Stimulated activated CD4-positive, alpha-beta T cell treated with anti-CD3 and anti-CD28 coated beads, Interleukin-15, amount 100 ng/mL, for 48 hours (primary cell): Measurements from ENCODE around the gene PLA2G3.
"Not testable (repeated sequence)": the region's sequence is repeated elsewhere in the genome, so short reads cannot be mapped to it uniquely, and the experiment has no call there.

ENCODE experiments used
- DNase-seq, 2 donors: peaks; one replicate each; pipeline ENCODE4 v3.0.0-alpha.2; 2020; ENCODE audit warnings: low read depth in 2 of 2

Gene PLA2G3

DNA sequence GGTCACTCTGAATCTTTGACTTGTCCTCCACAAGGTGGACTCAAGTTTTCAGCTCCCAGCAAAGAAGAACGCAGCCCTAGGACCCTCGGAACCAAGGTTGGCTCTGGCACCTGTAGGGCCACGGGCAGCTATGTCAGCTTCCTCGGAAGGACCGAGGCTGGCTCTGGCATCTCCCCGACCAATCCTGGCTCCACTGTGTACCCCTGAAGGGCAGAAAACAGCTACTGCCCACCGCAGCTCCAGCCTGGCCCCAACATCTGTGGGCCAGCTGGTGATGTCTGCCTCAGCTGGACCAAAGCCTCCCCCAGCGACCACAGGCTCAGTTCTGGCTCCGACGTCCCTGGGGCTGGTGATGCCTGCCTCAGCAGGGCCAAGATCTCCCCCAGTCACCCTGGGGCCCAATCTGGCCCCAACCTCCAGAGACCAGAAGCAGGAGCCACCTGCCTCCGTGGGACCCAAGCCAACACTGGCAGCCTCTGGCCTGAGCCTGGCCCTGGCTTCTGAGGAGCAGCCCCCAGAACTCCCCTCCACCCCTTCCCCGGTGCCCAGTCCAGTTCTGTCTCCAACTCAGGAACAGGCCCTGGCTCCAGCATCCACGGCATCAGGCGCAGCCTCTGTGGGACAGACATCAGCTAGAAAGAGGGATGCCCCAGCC lies 15.4 kb downstream of the PLA2G3 start:
- DNase-seq: no peak

DNA sequence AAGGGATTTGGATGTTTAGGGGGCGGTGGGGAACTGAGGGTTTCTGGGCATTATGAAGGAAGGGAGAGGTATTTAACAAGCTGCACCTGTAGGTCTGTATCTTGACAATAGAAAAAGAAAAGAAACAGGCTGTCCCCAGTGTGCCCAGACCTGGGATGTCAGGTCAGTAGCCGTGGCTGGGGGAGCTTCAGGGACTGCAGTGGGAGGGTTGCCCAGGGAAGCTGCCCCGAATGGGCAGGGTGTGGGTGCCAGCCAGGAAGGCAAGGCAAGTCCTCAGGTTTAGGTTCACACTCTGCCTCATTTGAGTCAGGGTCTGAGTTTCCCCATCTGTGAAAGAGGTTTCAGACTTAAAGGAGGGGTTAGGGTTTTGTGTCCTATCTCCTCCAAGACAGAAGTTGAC lies 16.0 kb downstream of the PLA2G3 start:
- no peak for DNase-seq

DNA sequence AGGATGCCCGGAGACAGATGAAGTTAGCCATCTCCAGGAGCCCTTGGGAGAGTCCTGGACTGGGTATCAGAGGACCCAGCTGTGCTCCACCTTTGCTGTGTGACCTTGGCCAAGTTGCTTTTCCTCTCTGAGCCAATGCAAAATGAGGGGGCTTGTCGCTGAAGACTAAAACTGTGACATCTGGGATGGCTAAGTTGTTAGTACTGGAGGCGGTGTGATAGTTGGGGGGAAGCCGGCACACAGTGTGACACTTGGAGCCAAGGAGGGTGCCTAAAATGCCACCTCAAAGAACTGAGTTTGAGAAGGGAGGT lies 17.1 kb downstream of the PLA2G3 start:
- no peak for DNase-seq

DNA sequence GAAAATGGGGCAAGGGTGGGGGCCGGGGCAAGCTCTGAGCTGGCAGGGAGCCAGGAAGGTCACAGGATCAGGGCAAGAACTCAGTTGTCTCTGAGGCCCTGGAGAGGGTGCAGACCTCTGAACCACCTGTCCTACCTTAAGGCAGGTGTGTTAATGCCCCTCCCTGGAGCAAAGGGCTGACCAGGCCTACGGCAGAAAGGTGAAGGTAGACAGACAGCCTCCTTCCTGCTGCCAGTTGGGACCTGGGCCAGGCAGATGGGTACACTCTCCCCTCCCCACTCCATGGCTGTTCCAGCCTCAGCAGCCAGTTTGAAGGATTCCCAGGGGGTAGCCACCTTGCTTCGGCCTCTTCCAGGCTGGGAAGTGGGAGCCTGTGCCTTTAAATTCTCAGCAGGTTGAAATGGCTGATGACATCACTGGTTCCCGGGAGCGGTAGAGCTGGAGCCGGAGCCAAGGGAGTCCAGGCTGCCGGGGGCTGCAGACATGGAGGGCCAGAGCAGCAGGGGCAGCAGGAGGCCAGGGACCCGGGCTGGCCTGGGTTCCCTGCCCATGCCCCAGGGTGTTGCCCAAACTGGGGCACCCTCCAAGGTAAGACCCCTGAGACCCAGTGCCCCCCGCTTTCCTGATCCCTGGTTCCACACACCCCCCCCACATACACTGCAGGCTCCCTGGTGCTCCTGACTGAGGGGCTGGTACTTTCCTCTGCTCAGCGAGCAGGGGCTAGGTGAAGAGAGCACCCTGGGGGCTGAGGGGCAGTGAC lies 17.6 kb downstream of the PLA2G3 start, which contains the start of gene INPP5J:
INPP5J (plus strand) TSS at position 435 of the 760 bp plus-strand sequence; CDS start at position 484, 49 bp downstream.
- DNase-seq: no peak

DNA sequence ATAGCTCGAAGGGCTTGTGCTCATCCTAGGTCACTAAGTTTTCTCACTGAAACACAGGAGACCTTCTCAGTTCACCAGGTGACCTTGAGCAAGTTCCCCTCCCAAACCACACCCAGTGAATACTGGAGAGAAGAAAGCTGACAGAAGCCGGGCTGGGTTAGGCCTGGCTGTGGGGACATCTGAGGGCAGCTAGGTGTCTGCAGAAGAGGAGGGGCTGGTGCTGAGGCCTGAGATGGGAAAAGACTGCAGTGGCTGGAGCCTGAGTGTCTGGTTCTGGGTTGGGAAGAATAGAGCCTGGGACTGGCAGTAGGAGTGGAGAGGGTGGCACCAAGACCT lies 18.1 kb downstream of the PLA2G3 start:
- no peak for DNase-seq

DNA sequence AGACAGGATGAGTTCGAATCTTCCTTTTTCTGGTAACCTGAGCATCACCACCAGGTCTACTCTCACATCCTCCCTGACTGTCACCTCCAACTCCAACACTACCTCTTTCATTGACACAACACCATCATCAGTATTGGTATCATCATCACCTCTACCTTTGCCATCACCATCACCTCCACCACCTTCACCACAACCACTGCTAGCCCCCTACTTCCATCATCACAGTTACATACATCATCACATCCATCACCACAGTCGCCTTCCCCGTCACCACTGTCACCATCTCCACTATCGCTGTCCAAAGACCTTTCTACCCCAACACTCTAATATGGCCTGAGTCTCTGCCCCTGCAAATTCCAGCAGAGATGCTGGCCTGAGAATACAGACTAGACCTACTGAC lies 18.9 kb downstream of the PLA2G3 start:
- no peak for DNase-seq

DNA sequence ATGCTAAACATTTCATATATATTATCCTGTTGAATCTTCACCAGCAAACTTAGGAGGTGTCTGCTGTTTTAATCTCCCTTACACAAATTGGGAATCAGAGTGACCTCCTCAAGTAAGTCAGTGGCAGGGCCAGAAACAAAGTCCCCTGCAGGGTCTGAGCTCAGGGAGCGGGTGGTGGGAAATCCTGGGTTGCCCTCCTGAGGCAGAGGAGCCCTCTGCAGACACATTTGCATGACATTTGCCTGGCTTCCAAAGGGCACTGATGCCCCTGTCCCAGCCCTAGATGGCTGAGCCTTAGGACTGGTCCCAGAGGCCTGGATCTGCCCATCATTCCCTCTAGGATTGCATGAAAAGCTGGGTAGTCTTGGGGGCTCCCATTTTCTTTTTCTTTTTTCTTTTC lies 19.7 kb downstream of the PLA2G3 start:
- no peak for DNase-seq

DNA sequence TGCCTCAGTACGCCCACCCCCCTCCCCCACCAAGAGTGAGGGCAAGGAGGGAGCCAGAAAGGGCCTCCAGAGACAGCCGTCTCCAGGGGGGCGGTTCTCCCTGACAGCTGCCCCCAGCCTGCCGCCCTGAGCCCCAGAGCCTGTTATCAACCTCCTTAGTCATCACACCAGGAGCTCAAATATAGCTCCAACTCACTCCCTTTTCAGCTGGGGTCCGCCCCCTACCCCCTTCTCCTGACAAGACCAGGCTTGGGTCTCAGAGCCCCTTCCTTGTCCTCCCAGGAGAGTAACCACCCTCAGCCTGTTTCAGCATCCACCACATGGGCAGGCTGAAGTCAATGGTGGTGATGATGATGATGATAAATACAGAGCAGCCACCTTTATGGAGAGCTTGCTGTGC lies 20.1 kb downstream of the PLA2G3 start:
- DNase-seq: no peak

DNA sequence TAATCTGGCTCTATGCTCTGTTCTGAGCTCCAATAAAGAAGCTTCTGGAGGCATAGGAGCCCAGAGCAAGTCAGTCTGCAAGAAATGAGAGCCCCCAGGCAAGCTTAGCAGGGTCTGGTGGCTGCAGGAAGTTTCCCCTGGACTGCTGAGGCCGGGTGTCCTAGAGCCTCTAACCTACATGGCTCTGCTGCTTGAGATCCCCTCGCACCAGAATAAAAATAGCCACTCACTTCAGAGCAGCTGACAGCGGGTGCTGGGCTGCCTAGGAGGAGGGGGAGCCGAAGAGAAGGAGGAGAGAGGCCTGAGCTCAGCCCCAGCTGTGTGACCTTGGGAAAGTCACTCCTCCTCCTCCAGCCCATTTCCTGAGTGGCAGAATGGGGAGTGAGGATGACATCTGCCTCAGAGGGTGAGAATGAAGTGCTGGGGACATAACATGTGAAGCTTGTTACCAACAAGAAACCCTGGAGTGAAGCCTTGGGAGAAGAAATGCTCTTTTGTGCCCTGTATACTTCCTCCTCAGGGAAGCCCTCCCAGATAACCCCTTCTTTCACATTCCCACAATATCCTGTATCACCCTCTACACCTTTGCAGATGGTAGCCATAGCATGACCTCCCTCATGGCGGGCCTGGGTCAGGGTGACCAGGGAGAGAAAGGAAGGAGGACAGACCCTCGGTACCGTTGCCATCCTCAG lies 21.1 kb downstream of the PLA2G3 start:
- no peak for DNase-seq

DNA sequence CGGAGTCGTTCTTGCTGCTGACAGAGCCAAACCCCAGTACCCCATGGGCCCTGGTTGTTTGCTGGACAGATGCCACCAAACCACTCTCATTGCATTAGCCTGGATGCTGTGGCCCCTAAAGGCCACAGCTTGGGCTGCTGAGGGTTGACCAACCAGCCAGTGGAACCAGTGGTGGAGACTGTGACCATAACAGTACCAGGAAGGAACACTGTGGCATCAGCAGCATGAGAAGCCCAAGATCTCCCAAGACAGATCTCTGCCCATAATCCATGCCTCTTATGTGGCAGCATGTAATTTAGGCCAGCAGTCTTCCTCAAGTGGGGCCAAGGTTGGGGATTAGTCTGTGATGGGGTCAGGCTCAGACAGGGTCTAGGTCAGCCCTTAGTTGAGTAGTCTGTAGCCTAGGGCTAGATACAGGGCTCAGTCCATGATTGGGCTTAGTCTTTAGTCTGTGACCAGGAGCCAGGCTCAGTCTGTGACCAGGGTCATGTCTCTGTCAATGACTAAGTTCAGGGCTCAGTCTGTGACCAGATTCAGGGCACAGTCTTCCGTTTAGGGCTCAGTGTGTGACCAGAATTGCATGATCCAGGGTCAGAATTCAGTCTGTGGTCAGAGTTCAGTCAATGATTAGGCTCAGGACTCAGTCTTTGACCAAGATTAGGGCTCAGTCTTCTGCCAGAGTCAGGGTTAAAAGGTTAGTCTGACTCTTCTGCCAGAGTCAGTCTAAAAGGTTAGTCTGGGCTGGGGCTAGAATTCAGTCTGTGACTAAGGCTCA lies 22.1 kb downstream of the PLA2G3 start:
- no peak for DNase-seq

DNA sequence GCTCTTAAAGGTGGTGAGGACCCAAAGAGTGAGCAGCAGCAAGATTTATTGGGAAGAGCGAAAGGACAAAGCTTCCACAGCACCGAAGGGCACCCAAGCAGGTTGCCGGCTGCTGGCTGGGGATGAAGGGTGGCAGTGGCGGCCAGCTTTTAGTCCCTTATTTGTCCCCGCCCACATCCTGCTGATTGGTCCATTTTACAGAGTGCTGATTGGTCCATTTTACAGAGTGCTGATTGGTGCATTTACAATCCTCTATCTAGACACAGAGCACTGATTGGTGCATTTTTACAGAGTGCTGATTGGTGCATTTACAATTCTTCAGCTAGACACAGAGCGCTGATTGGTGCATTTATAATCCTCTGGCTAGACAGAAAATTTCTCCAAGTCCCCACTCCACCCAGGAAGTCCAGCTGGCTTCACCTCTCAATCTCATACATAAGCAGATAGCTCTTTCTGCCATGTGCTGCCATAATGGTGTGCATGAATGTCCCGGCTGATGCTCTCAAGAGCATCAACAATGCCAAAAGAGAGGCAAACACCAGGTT lies 27.7 kb downstream of the PLA2G3 start:
- not testable (repeated sequence) for DNase-seq

DNA sequence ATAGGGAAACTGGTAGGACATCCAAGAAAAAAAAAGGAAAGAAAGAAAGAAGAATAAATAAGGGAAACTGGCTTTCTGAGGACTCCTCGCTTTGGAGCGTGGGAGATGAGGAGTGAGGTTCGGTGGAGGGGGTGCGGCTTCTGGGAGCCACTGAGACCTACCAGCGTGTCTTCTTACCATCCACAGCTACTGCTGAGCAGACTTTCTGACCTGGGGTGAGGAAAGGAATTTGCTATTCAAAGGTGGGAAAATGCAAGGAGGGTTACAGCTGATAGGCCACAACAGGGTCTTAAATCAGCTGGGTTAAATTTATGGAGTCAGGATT lies 32.5 kb downstream of the PLA2G3 start:
- DNase-seq: no peak

DNA sequence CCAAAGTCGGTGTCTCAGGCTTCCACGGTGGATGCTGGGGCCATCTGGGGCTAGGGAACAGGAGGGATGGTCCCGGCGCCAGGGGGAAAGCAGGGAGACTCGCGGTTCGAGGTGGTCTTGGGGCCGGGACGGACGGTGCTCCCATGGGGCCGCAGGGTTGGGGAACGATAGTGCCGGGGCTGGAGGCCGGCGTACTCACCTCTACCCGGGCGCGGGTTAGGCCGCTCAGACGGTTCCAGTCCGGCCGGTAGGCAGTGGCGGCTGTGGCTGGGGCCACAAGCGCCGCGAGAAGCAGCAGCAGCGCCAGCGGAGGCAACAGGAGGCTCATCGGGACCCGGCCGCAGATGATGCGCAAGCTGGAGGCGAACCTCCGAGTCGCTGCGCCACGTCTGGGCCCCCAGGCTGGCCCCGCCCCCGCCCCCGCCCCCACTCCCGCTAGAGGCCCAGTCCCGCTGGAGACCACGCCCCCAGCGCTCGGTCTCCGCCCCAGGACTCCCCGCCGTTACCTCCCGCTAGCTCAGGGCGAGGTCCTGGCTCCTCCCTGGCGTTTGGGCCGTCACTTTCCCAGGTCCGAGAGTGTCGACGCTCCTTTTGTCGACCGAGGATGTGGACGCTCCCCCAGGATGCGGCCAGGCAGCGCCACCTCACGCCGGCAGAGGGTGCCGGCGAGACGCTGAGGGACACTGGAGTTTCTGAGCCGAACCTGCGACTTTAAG lies 33.0 kb downstream of the PLA2G3 start, which contains the start of gene SELENOM:
SELENOM (minus strand) TSS at position 391 of the 716 bp plus-strand sequence; CDS start at position 328, 63 bp downstream.
- DNase-seq: peak; percentile 82 to 85

DNA sequence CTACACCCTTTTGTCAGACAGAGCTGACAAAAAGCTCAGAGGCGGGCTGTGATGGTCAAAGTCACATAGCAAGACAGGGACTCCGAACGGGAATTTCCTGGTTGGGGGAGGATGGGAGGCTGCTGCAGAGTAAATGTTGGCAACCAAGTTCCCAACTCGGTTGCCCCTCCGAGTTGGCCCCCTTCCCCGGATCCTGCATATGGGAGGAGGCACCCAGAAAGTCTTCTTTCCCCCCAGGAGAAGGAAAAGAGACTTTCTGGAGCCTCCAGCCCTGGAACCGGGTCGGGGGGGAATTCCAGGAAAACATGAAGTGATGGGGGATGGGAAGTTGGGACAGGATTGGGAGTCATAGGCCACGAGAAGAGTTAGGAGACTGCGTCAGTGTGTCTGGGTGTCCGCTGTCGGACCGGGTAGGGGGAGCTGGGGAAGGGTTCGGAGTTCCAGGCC lies 33.6 kb downstream of the PLA2G3 start:
- DNase-seq: no peak

DNA sequence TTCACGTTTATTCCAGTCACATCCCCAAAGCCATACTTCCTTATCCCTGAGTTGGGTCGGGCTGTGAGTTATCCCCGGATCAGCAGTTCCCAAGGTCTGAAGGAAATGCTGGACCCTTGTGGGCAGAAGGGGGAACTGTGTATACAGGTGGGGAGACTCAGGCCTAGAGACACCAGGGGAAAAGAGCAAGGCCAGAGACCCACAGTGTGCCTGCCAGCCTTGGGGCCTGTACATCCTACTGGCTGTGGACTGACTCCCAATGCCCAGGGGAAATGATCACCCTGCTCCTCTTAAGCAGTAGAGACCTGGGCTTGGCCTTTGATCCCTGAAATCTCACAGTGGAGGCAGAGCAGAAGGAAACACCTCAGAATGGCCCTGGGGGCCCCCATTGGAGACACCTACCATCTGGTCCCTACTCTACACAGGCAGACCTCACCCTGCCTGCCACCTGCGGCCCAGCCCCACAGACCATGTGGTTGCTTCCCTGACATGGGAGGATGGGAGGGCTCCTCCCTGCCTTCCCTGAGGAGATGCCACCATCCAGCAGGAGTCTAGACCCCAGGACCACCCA lies 34.2 kb downstream of the PLA2G3 start:
- no peak for DNase-seq

DNA sequence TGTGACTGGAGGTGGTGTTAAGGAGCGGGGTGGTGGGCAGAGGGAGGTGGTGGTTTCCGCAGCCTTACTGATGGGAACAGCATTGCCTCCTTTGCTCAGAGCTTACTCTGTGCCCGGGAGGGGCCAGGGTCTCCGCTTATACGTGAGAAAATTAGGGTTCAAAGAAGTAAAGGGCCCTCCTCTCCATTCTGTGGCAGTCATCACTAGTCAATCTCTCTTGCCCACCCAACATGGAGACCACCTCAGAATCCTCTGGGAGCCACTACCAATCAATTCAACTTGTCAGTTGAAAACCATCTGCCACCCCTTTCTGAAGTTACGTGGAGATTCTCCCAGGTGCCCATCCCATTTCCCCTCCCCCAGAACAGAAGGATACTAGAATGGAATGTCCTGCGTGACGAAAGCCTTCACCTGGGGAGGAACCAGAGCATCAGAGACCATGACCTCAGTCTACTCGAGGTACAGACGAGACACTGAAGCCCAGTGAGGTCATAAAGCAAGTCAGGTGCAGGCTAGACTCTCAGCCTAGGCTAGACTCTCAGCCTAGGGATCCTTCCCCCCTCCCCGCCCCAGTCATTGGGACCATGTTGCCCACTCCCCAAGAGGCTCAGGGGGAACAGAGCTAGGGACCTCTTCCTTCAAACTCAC lies 34.9 kb downstream of the PLA2G3 start:
- no peak for DNase-seq

DNA sequence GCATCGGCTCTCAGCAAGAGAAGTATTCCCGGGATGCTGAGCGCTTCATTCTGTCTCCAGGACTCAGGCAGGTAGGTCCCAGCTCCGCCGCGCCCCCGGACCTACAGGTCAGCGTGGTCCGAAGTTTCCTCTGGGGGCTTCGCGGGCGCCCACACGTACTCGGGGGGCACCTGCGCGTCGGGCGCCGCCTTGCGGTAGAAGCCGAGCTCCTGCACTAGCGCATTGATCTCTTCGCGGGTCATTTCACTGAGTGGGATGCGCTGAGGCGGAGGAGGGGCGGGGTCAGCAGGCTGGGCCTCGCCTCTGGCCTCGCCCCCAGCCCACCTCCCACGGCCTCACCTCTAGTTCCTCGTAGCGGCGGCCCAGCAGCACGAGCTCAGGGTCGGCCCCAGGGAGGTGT lies 35.4 kb downstream of the PLA2G3 start:
- no peak for DNase-seq

DNA sequence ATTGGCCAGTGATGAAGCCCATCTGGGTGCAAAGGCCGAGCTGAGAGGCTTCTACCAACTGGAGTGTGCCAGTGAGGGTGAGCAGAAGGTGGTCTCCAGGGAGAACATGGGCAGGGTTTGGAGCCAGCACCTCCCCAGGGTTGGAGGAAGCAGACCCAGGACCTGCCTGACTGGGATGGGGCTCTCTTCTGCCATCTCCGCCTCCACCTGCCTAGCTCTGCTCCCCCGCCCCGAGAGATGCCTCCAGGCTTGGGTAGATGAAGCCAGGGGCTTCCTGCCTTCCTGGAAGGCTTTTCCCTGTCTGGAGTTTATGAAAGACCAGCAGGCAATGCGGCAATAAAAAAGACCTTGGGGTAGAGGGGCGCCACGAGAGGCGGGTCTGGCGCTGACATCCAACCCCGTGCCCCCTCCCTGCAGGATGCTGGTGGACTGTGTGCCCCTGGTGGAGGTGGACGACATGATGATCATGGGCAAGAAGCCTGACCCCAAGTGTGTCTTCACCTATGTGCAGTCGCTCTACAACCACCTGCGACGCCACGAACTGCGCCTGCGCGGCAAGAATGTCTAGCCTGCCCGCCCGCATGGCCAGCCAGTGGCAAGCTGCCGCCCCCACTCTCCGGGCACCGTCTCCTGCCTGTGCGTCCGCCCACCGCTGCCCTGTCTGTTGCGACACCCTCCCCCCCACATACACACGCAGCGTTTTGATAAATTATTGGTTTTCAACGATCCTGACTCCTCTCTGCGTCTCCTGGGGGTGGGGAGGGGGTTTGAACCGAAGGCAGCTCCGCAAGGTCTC lies 36.2 kb downstream of the PLA2G3 start:
- DNase-seq: no peak

DNA sequence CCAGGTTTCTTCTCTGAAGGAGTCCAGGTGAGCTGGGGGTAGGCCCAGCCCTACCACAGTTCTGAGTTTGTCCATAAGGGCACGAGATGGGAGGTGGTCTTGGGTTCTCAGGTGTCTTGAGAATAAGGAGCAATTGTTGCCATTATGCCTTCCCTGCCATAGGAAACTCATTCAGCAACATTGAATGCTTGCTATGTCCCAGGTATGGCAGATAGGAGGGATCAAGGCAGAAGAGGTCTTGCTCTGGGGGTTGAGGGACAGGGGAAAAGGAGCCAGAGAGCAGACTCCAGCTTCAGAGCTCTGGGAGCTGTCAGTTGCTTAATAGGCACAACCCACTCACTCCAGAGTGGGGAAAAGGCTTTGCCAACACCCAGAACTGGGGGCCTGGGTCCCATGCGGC lies 37.2 kb downstream of the PLA2G3 start:
- no peak for DNase-seq
